Right renal pelvis (tissue), 4 donors: ENCODE measurements around the gene HNRNPAB. TPM values are rescaled to one million over a fixed set of nuclear protein-coding genes. Genes with fewer than 3 reads are reported as not detected.

ENCODE experiments used
- DNase-seq, 4 donors: peaks; one replicate each; pipeline ENCODE4 v3.0.0-alpha.2; 2013; ENCODE audit warnings: low read depth in 4 of 4, low spot score in 3 of 4, missing footprints in 1 of 4
- polyA plus RNA-seq, 4 donors: library from polyadenylated mRNA; unstranded; fragments of 120-200 nt; gene quantifications; one replicate each; pipeline ENCODE4 v1.2.1, GENCODE V29; 2013; ENCODE audit not compliant: insufficient read length in 4 of 4

HNRNPAB gene
- polyA plus RNA-seq, 4 donors: 146 to 168 (median 153) TPM

GRCh38 chr5:178211095-178212048 is 7.0 kb downstream of the HNRNPAB start:
- DNase-seq: no peak

GRCh38 chr5:178212241-178213002 is 8.1 kb downstream of the HNRNPAB start:
- no peak for DNase-seq

GRCh38 chr5:178213003-178213461 is 8.7 kb downstream of the HNRNPAB start:
- no peak for DNase-seq

GRCh38 chr5:178213748-178214151 is 9.4 kb downstream of the HNRNPAB start:
- DNase-seq: no peak

- no peak for DNase-seq
Measured at GRCh38 chr5:178214160-178214803, 9.9 kb downstream of the HNRNPAB start.

- DNase-seq: no peak
Measured at GRCh38 chr5:178215280-178216002, 11.1 kb downstream of the HNRNPAB start.

- DNase-seq: no peak
Measured at GRCh38 chr5:178216088-178216534, 11.8 kb downstream of the HNRNPAB start.

GRCh38 chr5:178216779-178217178 is 12.4 kb downstream of the HNRNPAB start:
- no peak for DNase-seq

GRCh38 chr5:178218237-178218776 is 14.0 kb downstream of the HNRNPAB start:
- no peak for DNase-seq

GRCh38 chr5:178218827-178219226 is 14.5 kb downstream of the HNRNPAB start:
- DNase-seq: no peak

GRCh38 chr5:178221282-178221681 is 16.9 kb downstream of the HNRNPAB start:
- no peak for DNase-seq

GRCh38 chr5:178221853-178222252 is 17.5 kb downstream of the HNRNPAB start:
- DNase-seq: no peak

GRCh38 chr5:178222292-178222691 is 18.0 kb downstream of the HNRNPAB start:
- no peak for DNase-seq

GRCh38 chr5:178223196-178223773 is 19.0 kb downstream of the HNRNPAB start:
- DNase-seq: no peak

GRCh38 chr5:178223828-178224335 is 19.5 kb downstream of the HNRNPAB start:
- no peak for DNase-seq

GRCh38 chr5:178224403-178224802 is 20.1 kb downstream of the HNRNPAB start:
- no peak for DNase-seq

- no peak for DNase-seq
Measured at GRCh38 chr5:178225174-178225573, 20.8 kb downstream of the HNRNPAB start.

GRCh38 chr5:178227138-178227659 is 22.9 kb downstream of the HNRNPAB start:
- DNase-seq: no peak

- DNase-seq: no peak
Measured at GRCh38 chr5:178227929-178228328, 23.6 kb downstream of the HNRNPAB start.
